OCI-LY3 (cell line): Measurements from ENCODE around the gene AP1S1.
"Not testable (repeated sequence)": the region's sequence is repeated elsewhere in the genome, so short reads cannot be mapped to it uniquely, and the experiment has no call there.

Experiments used
- EZH2phosphoT487 ChIP-seq: fragments of 200-600 bp; shearing (Covaris generic); IDR thresholded peaks from 2 replicates; pipeline ENCODE4 v1.6.1; 2018; ENCODE audit warnings: antibody characterized with exemption, mixed run types, low read depth
- TF ChIP-seq, protein P1 (sequence below): fragments of 200-600, 300-600 bp; sonication (generic); IDR thresholded peaks from 2 replicates; pipeline ENCODE4 v1.5.1; 2014; ENCODE audit warnings: antibody characterized with exemption, low read length, low read depth

DNA sequence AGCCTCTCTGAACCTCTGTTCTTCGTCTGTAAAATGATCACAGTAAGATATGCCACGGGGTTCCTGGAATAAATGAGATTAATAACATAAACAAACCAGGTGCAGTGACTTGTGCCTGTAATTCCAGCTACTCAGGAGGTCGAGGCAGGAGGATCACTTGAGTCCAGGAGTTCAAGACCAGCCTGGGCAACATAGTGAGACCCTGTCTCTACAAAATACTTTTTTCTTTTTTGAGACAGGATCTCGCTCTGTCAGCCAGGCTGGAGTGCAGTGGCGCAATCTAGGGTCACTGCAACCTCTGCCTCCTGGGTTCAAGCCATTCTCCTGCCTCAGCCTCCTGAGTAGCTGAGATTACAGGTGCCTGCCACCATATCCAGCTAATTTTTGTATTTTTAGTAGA is 49.0 kb upstream of the AP1S1 start:
- TF ChIP-seq, protein P1, sequence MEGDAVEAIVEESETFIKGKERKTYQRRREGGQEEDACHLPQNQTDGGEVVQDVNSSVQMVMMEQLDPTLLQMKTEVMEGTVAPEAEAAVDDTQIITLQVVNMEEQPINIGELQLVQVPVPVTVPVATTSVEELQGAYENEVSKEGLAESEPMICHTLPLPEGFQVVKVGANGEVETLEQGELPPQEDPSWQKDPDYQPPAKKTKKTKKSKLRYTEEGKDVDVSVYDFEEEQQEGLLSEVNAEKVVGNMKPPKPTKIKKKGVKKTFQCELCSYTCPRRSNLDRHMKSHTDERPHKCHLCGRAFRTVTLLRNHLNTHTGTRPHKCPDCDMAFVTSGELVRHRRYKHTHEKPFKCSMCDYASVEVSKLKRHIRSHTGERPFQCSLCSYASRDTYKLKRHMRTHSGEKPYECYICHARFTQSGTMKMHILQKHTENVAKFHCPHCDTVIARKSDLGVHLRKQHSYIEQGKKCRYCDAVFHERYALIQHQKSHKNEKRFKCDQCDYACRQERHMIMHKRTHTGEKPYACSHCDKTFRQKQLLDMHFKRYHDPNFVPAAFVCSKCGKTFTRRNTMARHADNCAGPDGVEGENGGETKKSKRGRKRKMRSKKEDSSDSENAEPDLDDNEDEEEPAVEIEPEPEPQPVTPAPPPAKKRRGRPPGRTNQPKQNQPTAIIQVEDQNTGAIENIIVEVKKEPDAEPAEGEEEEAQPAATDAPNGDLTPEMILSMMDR, result not testable (repeated sequence)
- TF ChIP-seq EZH2phosphoT487, result not testable (repeated sequence)
